SK-N-SH treated with all-trans-retinoic acid at 6 μM for 48 hours (cell line): Measurements from ENCODE around the gene C14orf93.

Source experiments
- TOX ChIP-seq: fragments of 250-450 bp; sonication (Bioruptor Pico); IDR thresholded peaks from 2 replicates; pipeline ENCODE4 v1.8.0; 2021; ENCODE audit warnings: mild to moderate bottlenecking, moderate library complexity, borderline replicate concordance
- ZC3H10 ChIP-seq: fragments of 250-450 bp; sonication (Bioruptor Pico); IDR thresholded peaks from 2 replicates; pipeline ENCODE4 v1.5.1; 2021; ENCODE audit warnings: mild to moderate bottlenecking, moderate library complexity

DNA sequence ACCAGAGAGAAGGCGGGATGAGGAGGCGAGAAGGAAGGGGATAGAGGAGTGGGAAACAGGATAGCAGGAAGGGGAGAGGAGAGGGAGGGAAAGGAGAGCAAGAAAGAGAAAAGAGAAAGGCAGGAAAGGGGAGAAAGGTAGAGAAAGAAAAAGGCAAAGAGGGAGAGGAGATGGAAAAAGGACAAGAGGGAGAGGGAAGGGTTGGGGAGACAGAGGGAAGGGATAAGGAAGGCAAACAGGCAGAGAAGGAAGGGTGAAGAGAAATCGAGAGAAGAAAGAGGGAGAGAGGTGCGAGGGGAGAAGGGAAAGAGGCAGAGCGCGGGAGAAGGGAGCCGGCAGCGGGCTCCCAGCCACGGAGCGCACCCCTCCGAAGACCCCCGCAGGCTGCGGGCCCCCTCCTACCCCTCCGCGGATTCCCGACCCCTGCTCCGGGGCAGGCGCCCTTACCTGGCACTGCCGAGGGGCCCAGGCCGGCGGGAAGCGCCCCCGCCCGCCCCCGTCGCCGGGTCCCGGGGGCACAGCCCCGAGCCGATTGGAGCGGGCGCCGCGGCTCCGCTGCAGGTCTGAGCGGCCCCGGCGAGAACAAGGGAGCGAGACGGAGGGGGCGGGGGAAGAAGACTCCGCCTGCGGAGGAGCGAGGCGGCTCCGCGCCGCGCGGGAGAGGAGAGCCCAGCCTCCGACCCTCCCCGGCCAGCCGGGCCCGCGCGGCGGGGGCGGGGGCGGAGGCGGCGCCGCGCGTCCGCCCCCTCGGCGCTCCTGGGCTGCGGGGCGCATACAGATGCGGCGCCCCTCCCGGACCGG lies 47.2 kb upstream of the C14orf93 start, which contains the start of gene CDH24:
- TF ChIP-seq ZC3H10, result no peak
- TF ChIP-seq TOX (CRISPR knock-in tag), result no peak
